ENCODE results near the gene LITAFD. TPM values are rescaled to one million over a fixed set of nuclear protein-coding genes. Genes with fewer than 3 reads are reported as not detected.
"Not testable (repeated sequence)": the region's sequence is repeated elsewhere in the genome, so short reads cannot be mapped to it uniquely, and the experiment has no call there.

Gene LITAFD
- total RNA-seq, 1 experiment from 2014 or later, result not detected

DNA sequence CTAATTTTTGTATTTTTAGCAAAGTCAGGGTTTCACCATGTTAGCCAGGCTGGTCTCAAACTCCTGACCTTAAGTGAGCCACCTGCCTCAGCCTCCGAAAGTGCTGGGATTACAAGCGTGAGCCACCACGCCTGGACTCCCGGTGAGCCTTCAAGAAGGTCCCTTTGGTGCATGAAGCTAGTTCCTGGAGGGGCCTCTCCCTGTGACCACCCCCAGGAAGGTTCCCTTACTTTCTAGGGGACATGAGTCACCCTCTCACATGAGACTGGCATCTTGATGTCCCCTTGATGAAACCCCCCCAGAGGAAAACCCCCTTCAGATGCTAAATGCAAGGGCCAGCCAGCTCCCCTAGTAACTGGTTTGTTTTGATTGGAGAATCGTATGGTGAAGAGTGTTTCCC is 26.2 kb upstream of the LITAFD start:
- no peak for DNase-seq (ENCODE audit: low read depth)

DNA sequence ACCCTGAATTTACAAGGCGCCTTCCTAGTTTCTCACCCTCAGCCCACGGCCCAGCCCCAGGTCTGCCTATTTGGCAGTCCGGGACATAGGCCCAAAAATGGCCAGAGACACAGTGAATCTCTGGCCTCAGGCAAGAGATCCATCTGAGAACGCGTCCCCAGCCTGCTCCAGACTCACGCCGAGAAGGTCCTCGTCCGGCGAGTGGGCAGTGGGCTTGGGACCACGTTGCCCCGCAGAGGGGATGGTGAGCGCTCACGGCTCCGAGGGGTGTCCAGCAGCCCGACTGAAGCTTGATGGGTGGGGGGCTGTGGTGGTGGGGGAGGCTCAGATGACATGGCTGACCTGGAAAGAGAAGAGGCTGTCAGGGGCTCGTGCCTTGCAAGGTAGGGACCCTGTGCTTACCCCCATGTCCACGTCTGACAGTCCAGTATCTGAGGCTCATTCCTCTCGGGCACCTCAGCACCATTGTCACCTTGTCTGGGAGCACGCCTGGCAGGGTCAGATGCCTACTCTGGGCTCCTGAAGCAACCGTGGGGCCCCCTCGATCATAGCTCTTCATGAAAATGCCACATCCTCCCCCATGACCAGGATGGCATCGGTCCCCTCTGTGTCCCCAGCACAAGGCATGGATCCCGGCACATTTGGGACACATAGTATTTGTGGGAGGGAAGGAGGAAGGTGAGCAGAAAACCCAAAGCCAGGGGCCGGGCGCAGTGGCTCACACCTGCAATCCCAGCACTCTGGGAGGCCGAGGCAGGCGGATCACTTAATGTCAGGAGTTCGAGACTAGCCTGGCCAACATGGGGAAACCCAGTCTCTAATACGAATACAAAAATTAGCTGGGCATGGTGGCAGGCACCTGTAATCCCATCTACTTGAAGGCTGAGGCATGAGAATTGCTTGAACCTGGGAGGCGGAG is 22.9 kb upstream of the LITAFD start:
- DNase-seq (ENCODE audit: low read depth), result no peak

GRCh38 chr16:8859913-8860881 is 22.0 kb upstream of the LITAFD start:
- no peak for DNase-seq (ENCODE audit: low read depth)

- no peak for DNase-seq (ENCODE audit: low read depth)
Observed at GRCh38 chr16:8861563-8862308, 20.4 kb upstream of the LITAFD start.

GRCh38 chr16:8862309-8863130 is 19.6 kb upstream of the LITAFD start:
- no peak for DNase-seq (ENCODE audit: low read depth)

DNA sequence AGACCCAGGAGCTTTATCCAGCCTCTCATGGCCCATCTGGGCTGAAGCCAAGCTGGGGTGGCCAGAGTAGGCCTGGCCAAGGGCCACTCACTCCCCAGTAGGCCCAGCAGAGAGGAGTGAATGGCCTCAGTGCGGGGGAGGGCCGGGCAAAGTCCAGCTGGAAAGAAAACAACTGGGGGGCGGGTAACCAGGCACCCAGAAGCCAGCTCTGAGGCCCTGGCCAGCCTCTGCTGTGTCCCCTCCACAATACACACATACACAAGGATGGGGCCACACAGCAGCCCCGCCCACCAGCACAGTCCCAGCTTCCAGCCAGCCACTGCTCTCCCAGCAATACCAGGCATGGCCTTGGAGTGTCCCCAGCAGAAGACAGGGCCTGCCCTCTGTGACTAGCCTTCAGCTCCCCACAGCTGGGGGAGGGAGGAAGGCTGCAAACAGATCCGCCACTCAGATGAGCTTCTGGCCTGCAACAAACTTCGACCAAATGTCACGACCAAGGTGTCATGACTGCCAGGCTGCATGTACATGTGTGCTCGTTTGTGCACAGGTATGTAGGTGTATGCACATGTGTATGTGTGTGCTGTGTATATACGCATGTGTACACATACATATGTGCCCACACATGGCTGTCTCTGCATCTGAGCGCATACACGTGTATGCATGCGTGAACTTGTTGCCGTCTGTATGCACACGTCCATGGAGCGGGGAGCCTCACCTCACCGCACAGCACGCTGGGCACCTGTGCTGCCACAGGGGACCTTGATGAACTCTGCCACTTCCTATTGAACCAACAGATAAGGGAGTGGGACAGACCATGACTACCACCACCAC is 18.3 kb upstream of the LITAFD start:
- DNase-seq (ENCODE audit: low read depth), result peak; percentile 42

GRCh38 chr16:8864480-8865110 is 17.6 kb upstream of the LITAFD start:
- no peak for DNase-seq (ENCODE audit: low read depth)

- no peak for DNase-seq (ENCODE audit: low read depth)
Observed at GRCh38 chr16:8865145-8865882, 16.8 kb upstream of the LITAFD start.

- no peak for DNase-seq (ENCODE audit: low read depth)
Observed at GRCh38 chr16:8866118-8866883, 15.8 kb upstream of the LITAFD start.

GRCh38 chr16:8866884-8867215 is 15.3 kb upstream of the LITAFD start:
- DNase-seq (ENCODE audit: low read depth), result no peak

GRCh38 chr16:8867216-8867931 is 14.8 kb upstream of the LITAFD start:
- no peak for DNase-seq (ENCODE audit: low read depth)

DNA sequence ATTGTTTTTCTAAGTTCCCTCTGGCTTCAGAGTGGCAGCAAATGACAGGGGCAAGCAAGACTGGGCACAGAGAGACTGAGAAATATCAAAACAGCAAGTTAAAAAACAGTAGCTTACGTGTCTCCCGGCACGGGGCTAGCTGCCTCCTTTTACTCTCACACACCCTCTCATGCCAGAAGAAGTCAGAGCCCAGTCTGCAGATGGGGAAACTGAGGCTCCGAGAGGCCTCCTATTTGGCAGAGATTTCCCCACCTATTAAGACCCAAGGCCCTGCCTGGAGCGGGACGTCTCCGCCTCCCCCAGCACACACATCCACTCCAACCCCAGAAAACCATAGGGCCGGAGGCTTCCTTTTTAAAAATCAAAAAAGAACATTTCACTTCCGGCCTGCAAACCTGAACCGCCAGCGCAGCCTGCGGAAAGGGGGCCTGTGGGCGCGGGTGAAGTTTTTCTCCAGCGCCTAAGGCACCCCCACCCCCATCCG is 14.2 kb upstream of the LITAFD start:
- DNase-seq (ENCODE audit: low read depth), result no peak

GRCh38 chr16:8868416-8869211 is 13.5 kb upstream of the LITAFD start, which contains the start of gene CARHSP1:
Gene CARHSP1 (minus strand): TSS chr16:8869006. CDS start chr16:8859328, 9,678 bp downstream.
- DNase-seq (ENCODE audit: low read depth), result peak; percentile 91

GRCh38 chr16:8869212-8869987 is 12.8 kb upstream of the LITAFD start:
- no peak for DNase-seq (ENCODE audit: low read depth)

- DNase-seq (ENCODE audit: low read depth), result not testable (repeated sequence)
Observed at GRCh38 chr16:8869988-8870241, 12.2 kb upstream of the LITAFD start.

DNA sequence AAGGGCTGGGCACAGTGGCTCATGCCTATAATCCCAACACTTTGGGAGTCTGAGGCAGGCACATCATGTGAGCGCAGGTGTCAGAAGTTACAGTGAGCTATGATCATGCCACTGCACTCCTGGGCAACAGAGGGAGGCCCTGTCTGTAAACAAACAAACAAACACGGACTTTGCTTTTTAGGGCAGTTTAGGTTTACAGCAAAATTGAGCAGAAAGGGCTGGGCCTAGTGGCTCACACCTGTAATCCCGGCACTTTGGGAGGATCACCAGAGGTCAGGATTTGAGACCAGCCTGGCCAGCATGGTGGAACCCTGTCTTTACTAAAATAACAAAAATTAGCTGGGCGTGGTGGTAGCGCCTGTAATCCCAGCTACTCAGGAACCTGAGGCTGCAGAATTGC is 10.1 kb upstream of the LITAFD start:
- no peak for DNase-seq (ENCODE audit: low read depth)

Measured in Daoy (cell line).